MM.1S (cell line): ENCODE data around the gene RCSD1.

Experiments
- DNase-seq: peaks from one replicate; pipeline ENCODE4 v3.0.0-alpha.2; 2015
- H2AFZ ChIP-seq: fragments of 300-600 bp; sonication (generic); 2 replicates; pipeline ENCODE4 v1.6.0; 2016; ENCODE audit warnings: antibody characterized with exemption, low read length
- H3F3A ChIP-seq: fragments of 300-600 bp; sonication (generic); 2 replicates; pipeline ENCODE4 v1.6.1; 2016; ENCODE audit warnings: mild to moderate bottlenecking, antibody characterized with exemption, low read length, moderate library complexity, mixed read lengths; ENCODE audit not compliant: insufficient read depth
- H3K27ac ChIP-seq: fragments of 300-600 bp; sonication (generic); 2 replicates; pipeline ENCODE4 v1.5.1; 2016; ENCODE audit warnings: mild to moderate bottlenecking, low read length
- H3K27me3 ChIP-seq: fragments of 300-600 bp; sonication (generic); replicated peaks from 2 replicates; pipeline ENCODE4 v1.6.0; 2016; ENCODE audit warnings: low read length; ENCODE audit not compliant: insufficient read depth
- H3K36me3 ChIP-seq: fragments of 300-600 bp; sonication (generic); replicated peaks from 2 replicates; pipeline ENCODE4 v1.6.1; 2016; ENCODE audit warnings: mild to moderate bottlenecking, low read length, mixed read lengths; ENCODE audit not compliant: insufficient read depth
- H3K4me1 ChIP-seq: fragments of 300-600 bp; sonication (generic); 2 replicates; pipeline ENCODE4 v1.6.1; 2016; ENCODE audit warnings: low read length, mixed read lengths
- H3K4me2 ChIP-seq: fragments of 300-600 bp; sonication (generic); 2 replicates; pipeline ENCODE4 v1.6.0; 2016; ENCODE audit warnings: low read depth, low read length
- H3K4me3 ChIP-seq: fragments of 300-600 bp; sonication (generic); 2 replicates; pipeline ENCODE4 v1.5.1; 2016; ENCODE audit warnings: low read length, mixed read lengths
- H3K79me2 ChIP-seq: fragments of 300-600 bp; sonication (generic); 2 replicates; pipeline ENCODE4 v1.6.1; 2016; ENCODE audit warnings: mixed run types, low read length, mixed read lengths
- H3K9ac ChIP-seq: fragments of 300-600 bp; sonication (generic); 2 replicates; pipeline ENCODE4 v1.6.1; 2016; ENCODE audit warnings: low read length, mixed read lengths
- H3K9me2 ChIP-seq: fragments of 300-600 bp; sonication (generic); replicated peaks from 2 replicates; pipeline ENCODE4 v1.6.1; 2016; ENCODE audit warnings: mild to moderate bottlenecking, low read length, mixed read lengths; ENCODE audit not compliant: insufficient read depth
- H3K9me3 ChIP-seq: fragments of 300-600 bp; sonication (generic); replicated peaks from 2 replicates; pipeline ENCODE4 v1.6.1; 2016; ENCODE audit warnings: mild to moderate bottlenecking, low read length, mixed read lengths; ENCODE audit not compliant: insufficient read depth
- H4K20me1 ChIP-seq: fragments of 300-600 bp; sonication (generic); 2 replicates; pipeline ENCODE4 v1.6.1; 2016; ENCODE audit warnings: mild to moderate bottlenecking, low read length, moderate library complexity, mixed read lengths; ENCODE audit not compliant: insufficient read depth
- CTCF ChIP-seq: fragments of 300-600 bp; sonication (generic); IDR thresholded peaks from 2 replicates; pipeline ENCODE4 v1.5.1; 2016; ENCODE audit warnings: antibody characterized with exemption, low read length, mixed read lengths
- EZH2 ChIP-seq: fragments of 300-600 bp; sonication (generic); optimal IDR thresholded peaks from 2 replicates; pipeline ENCODE3; 2017; ENCODE audit warnings: low read depth, mild to moderate bottlenecking, antibody characterized with exemption, low read length, mixed read lengths
- EZH2phosphoT487 ChIP-seq: fragments of 300-600 bp; sonication (generic); IDR thresholded peaks from 2 replicates; pipeline ENCODE4 v1.6.1; 2018; ENCODE audit warnings: antibody characterized with exemption, low read length

The RCSD1 gene

DNA sequence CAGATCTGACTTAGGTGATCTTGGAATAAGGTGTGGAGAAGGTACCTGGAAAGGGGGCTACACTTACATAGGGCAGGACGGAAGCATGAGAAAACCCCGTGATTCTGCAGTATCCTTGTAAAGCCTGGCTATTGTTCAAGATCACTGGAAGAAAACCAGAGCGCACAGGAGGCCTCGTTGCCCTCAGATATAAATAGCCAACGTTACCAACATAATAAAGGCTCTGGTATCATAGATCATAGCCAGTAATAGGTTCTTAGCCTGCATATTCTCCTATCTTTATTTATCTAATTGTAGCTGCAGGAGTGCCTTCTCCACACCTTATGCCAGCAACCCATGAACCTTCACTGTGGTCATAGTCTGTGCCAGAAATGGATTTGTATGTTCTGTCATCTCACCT is 55.8 kb downstream of the RCSD1 start:
- Histone ChIP-seq H3K9me3 (no peaks in the 10 kb centered on the region), H4K20me1 (no peaks in the 10 kb centered on the region), H3K36me3 (0 out of 2 replicates have a peak, but pooled peaks cover 4% of the 10 kb centered on the region), H3K27me3 (no peaks in the 10 kb centered on the region), H3K79me2 (peaks cover 7% of the 10 kb centered on the region; the same call in 1 of the 2 replicates), H2AFZ (no peak overlapping the region), H3K4me1 (peaks cover 4% of the 10 kb centered on the region), H3K27ac (no peak overlapping the region), H3K4me2 (no peak overlapping the region), H3K9me2 (no peaks in the 10 kb centered on the region), H3K9ac (no peak overlapping the region), H3F3A (peaks cover 4% of the 10 kb centered on the region; the same call in 1 of the 2 replicates), H3K4me3 (no peak overlapping the region)
- TF ChIP-seq EZH2 (no peak), EZH2phosphoT487 (no peak), CTCF (no peak)
- no peak for DNase-seq

- TF ChIP-seq CTCF = peak; percentile 99
- TF ChIP-seq EZH2phosphoT487 = no peak
- H2AFZ ChIP-seq = no peak overlapping the region
- H3K27me3 ChIP-seq = no peaks in the 10 kb centered on the region
- no peaks in the 10 kb centered on the region for H3K9me3 ChIP-seq
- no peak overlapping the region for H3K4me3 ChIP-seq
- peaks cover 4% of the 10 kb centered on the region; the same call in 1 of the 2 replicates for H3F3A ChIP-seq
- peak; percentile 88 for DNase-seq
- 0 out of 2 replicates have a peak, but pooled peaks cover 4% of the 10 kb centered on the region for H3K36me3 ChIP-seq
- H3K9ac ChIP-seq = no peak overlapping the region
- H4K20me1 ChIP-seq = no peaks in the 10 kb centered on the region
- H3K27ac ChIP-seq = no peak overlapping the region
- H3K4me2 ChIP-seq = no peak overlapping the region
- H3K9me2 ChIP-seq = no peaks in the 10 kb centered on the region
- peaks cover 4% of the 10 kb centered on the region for H3K4me1 ChIP-seq
- peaks cover 7% of the 10 kb centered on the region; the same call in 1 of the 2 replicates for H3K79me2 ChIP-seq
Measured at GRCh38 chr1:167687919-167688519, 58.0 kb downstream of the RCSD1 start.

- Histone ChIP-seq H3K9ac (no peak overlapping the region), H3K27me3 (no peaks in the 10 kb centered on the region), H3K79me2 (peaks cover 7% of the 10 kb centered on the region; the same call in 1 of the 2 replicates), H3K36me3 (0 out of 2 replicates have a peak, but pooled peaks cover 4% of the 10 kb centered on the region), H3K27ac (no peak overlapping the region), H3K4me3 (no peak overlapping the region), H3F3A (peaks cover 4% of the 10 kb centered on the region; the same call in 1 of the 2 replicates), H3K9me2 (no peaks in the 10 kb centered on the region), H4K20me1 (no peaks in the 10 kb centered on the region), H2AFZ (no peak overlapping the region), H3K4me1 (peaks cover 4% of the 10 kb centered on the region), H3K4me2 (no peak overlapping the region), H3K9me3 (no peaks in the 10 kb centered on the region)
- no peak for TF ChIP-seq EZH2
- TF ChIP-seq CTCF = no peak
- no peak for TF ChIP-seq EZH2phosphoT487
- no peak for DNase-seq
Measured at GRCh38 chr1:167689567-167689920, 59.5 kb downstream of the RCSD1 start.
